Dendritic cell treated with granulocyte-macrophage colony-stimulating factor and Interleukin-4, amounts not matched to agents 40 ng/mL and 50 ng/mL, for 4 days (primary cell): ENCODE measurements around the gene ARL4C.

Experiments
- H3K27ac Mint-ChIP-seq: one replicate; pipeline ENCODE4 v1.8.0; 2022; ENCODE audit warnings: mild to moderate bottlenecking, mixed read lengths
- H3K27me3 Mint-ChIP-seq: one replicate; pipeline ENCODE4 v1.8.0; 2022; ENCODE audit warnings: mild to moderate bottlenecking, mixed read lengths
- H3K36me3 Mint-ChIP-seq: one replicate; pipeline ENCODE4 v1.8.0; 2022; ENCODE audit warnings: low read depth, mixed read lengths
- H3K4me1 Mint-ChIP-seq: one replicate; pipeline ENCODE4 v1.8.0; 2022; ENCODE audit warnings: low read depth, mixed read lengths
- H3K4me3 Mint-ChIP-seq: one replicate; pipeline ENCODE4 v1.8.0; 2022; ENCODE audit warnings: mild to moderate bottlenecking, moderate library complexity, mixed read lengths
- H3K9me3 Mint-ChIP-seq: one replicate; pipeline ENCODE4 v1.8.0; 2022; ENCODE audit warnings: mixed read lengths
- intact Hi-C: fragments of 100-400 bp; cut with micrococcal nuclease; formaldehyde crosslinking; loops from one replicate; pipeline ENCODE4 v1.15.0; 2022

Gene ARL4C

DNA sequence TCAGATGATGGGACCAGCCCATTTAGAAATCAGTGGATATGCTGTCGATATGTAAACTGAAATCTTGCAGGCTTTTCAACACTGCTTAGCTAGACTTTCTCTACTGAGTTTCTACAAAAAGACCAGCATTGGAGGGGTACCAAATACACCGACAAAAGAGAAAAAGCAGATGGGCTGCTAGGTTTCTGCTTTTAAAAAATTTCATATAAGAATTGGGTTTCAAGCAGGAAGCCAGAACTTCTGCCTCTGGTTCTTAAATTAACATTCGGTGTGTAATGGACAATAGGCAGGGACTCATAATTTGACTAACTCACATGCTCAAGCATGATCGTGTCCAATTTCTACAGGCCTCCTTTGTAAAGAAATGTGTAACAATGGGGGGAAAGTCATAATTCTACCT, 3.1 kb downstream of the ARL4C start:
- Mint-ChIP-seq H3K4me3 (peak overlapping the region; percentile 99), H3K9me3 (no peaks in the 10 kb centered on the region), H3K27me3 (peaks cover 11% of the 10 kb centered on the region), H3K4me1 (peaks cover 44% of the 10 kb centered on the region), H3K27ac (peak overlapping the region; percentile 99), H3K36me3 (peaks cover 77% of the 10 kb centered on the region)
- intact Hi-C loops, result loop anchor here (1.0 to 5.0 kb wide), 4 partner anchors 47 to 204 kb away; no protein-coding TSS in a partner anchor

DNA sequence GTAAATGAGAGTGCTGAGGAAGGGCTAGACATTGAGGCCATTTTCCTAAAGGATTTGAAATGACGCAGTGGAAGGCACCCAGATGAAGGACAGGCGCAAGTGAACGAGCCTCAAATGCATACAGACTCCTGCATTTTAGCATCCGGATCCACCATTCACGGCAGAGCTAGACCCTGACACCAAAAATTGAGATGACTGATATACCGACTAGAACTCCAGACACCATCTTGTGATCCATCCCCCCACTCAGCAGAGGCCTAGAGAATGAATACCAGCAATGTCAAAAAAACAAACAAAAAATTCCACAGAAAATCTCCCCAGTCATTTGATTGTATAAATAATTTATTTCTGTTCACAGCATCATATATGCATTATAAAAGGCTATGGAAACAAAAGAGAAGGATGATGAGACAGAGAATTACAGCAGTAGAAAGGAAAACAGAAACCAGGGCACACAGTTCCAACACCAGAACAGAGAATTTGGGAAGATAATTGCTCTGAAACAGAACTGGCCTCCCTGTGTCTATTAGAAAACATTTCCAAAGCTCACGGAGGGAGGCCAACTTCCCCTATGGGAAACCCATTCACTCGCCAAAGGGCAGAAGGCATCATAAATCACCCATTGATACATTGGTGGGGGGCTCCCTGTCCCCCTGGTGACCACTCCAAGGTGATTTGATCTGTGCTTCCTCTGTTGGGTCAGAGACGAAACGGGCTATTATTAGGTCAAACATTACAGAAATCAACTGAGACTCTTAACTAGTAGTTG, 4.0 kb downstream of the ARL4C start:
- intact Hi-C loops, result loop anchor here (5.0 kb wide), 2 partner anchors 66 to 186 kb away; no protein-coding TSS in a partner anchor
- peaks cover 48% of the 10 kb centered on the region for H3K4me1 Mint-ChIP-seq

DNA sequence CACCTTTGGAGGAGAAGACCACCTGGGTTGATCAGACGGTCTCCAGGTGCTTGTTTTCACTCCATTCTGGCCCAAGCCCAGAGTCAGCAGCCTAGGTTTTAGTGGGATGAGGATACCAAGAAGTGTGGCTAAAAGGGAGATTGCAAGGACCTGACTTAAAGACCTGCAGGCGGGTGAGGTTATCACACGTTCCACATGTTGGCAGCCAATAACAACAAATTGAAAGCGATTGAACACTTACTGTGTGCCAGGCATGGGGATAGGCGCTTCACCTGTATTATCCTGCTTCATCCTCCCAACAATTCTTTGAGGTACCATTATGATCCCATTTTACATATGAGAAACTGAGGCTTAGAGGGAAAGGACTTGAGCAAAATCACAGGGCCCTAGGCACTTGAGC, 5.0 kb downstream of the ARL4C start:
- H3K4me3 Mint-ChIP-seq, result peak overlapping the region; percentile 64
- H3K36me3 Mint-ChIP-seq, result peaks cover 96% of the 10 kb centered on the region
- H3K4me1 Mint-ChIP-seq, result peaks cover 55% of the 10 kb centered on the region
- peak overlapping the region; percentile 99 for H3K27ac Mint-ChIP-seq
- H3K27me3 Mint-ChIP-seq, result peaks cover 5% of the 10 kb centered on the region
- intact Hi-C loops, result loop anchor here (5.0 kb wide), 2 partner anchors 65 to 185 kb away; no protein-coding TSS in a partner anchor
- H3K9me3 Mint-ChIP-seq, result no peaks in the 10 kb centered on the region

More for the DNA sequence above, 4.0 kb downstream of the ARL4C start:
- H3K9me3 Mint-ChIP-seq, result no peaks in the 10 kb centered on the region
- peak overlapping the region; percentile 99 for H3K27ac Mint-ChIP-seq
- H3K36me3 Mint-ChIP-seq, result peaks cover 86% of the 10 kb centered on the region
- H3K27me3 Mint-ChIP-seq, result peaks cover 7% of the 10 kb centered on the region
- H3K4me3 Mint-ChIP-seq, result peak overlapping the region; percentile 99

DNA sequence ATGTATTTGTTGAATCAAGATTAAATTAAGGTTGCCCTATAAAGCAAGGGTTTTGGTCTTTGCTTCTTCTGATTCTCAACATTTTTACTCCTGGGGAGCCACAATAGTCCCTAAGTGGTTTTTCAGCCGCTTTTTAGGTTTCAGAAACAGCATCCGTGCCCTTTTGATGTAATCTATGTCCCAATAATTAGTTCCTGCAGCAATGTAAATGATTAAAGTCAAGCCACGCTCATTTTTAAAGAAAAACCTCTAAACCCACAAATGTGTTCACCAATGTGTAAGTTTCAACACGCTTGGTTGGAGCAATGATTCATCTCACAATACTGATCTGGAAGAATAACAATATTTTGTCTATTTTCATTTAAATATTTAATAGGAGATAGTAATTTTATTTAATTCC, 5.6 kb downstream of the ARL4C start:
- Mint-ChIP-seq H3K4me1 (peaks cover 55% of the 10 kb centered on the region), H3K4me3 (peak overlapping the region; percentile 59), H3K9me3 (no peaks in the 10 kb centered on the region), H3K27me3 (peaks cover 5% of the 10 kb centered on the region), H3K36me3 (peaks cover 96% of the 10 kb centered on the region), H3K27ac (peak overlapping the region; percentile 99)
- intact Hi-C loops, result loop anchor here (5.0 kb wide), 2 partner anchors 64 to 184 kb away; no protein-coding TSS in a partner anchor

DNA sequence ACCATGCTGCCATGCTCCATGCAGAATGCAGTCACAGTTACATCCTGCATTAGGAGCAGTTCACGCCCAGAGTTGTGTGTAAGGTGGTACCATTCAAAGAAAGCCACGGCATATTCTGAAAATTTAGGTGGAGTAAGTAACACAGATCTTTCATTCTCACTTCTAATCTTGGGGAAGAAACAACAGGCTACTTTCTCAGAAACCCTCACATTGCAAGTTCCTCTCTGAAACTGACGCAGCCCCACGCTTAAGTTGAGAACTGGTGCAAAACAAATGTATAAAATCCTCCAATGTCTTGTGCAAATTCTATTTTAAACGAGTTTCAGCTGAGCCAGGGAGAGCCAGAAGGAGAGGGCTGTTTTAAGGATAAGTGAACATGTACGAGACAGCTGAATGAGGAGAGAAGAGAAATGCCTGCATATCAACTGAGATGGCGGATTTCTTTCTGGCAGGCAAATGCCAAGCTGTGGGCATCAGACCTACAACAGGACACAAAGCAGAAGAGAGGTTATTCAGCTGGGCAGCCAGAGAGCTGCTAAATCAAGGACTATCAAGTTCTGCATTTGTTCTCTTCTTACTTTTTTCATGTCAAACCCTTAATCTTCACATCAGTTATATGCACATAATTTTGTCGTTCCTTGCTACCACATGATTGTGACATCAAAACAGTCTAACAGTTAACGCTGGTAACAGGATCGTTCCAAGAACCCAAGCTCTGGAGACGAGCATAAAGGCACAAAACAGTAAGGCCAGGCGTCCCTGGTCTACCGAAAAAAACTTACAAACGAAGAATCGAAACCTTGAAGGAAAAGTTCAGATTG, 6.4 kb downstream of the ARL4C start:
- H3K36me3 Mint-ChIP-seq, result peaks cover 94% of the 10 kb centered on the region
- peaks cover 2% of the 10 kb centered on the region for H3K27me3 Mint-ChIP-seq
- H3K4me3 Mint-ChIP-seq, result peak overlapping the region; percentile 68
- peaks cover 55% of the 10 kb centered on the region for H3K4me1 Mint-ChIP-seq
- peak overlapping the region; percentile 99 for H3K27ac Mint-ChIP-seq
- no peaks in the 10 kb centered on the region for H3K9me3 Mint-ChIP-seq
- intact Hi-C loops, result loop anchor here (5.0 kb wide), 2 partner anchors 63 to 183 kb away; no protein-coding TSS in a partner anchor

DNA sequence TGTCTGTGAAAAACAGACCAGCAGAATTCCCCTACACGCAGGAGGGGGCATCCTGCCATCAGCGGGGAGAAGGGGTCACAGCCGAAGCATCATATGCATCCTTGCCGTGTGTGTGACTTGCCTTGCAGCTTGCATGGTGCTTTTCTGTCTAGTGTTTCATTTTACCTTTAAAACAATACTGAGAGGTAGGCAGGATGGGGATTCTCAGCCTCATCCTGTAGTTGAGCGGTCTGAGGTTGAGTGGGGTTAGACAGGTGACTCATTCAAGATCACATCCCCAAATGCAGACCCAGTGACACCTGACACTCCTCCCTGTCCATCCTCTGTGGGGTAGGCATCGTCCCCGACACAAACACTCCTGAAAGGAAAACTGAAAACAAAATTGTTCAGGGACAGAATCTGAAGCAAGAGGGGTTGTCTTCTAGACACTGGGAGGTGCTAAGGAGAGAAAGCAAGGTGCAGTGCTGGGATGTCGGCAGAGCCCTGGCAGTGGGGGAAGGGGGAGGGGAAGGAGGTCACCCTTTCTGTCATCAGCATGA, 7.9 kb downstream of the ARL4C start:
- Mint-ChIP-seq H3K27me3 (no peaks in the 10 kb centered on the region), H3K9me3 (no peaks in the 10 kb centered on the region), H3K36me3 (peaks cover 91% of the 10 kb centered on the region), H3K27ac (peak overlapping the region; percentile 99), H3K4me3 (peak overlapping the region; percentile 23), H3K4me1 (peaks cover 68% of the 10 kb centered on the region)
- intact Hi-C loops, result no loop called here

- no peaks in the 10 kb centered on the region for H3K27me3 Mint-ChIP-seq
- peaks cover 73% of the 10 kb centered on the region for H3K4me1 Mint-ChIP-seq
- no peaks in the 10 kb centered on the region for H3K9me3 Mint-ChIP-seq
- intact Hi-C loops, result no loop called here
- H3K4me3 Mint-ChIP-seq, result no peak overlapping the region
- peaks cover 87% of the 10 kb centered on the region for H3K36me3 Mint-ChIP-seq
- peak overlapping the region; percentile 99 for H3K27ac Mint-ChIP-seq
These were observed 8.4 kb downstream of the ARL4C start for GRCh38 chr2:234488486-234488885.

DNA sequence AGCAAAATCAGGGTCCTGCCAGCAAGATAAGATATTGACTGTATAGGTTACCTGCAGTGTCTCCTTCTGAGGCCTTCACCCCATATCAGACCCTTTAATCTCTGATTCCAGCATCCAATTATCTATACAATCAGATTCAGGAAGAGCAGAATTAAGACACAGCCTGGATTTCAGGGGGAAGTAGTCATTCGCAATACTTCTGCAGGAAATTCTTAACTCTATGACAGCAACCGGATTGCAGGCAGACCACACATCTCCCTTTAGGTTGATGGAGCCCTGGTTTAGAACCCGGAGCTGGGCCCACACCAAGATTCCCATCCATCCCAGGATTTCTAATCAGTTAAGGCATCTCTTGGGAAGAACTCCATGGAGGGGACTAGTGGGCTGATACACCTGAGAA, 9.5 kb downstream of the ARL4C start:
- Mint-ChIP-seq H3K4me1 (peaks cover 66% of the 10 kb centered on the region), H3K36me3 (peaks cover 76% of the 10 kb centered on the region), H3K27ac (peak overlapping the region; percentile 99), H3K27me3 (no peaks in the 10 kb centered on the region), H3K9me3 (no peaks in the 10 kb centered on the region), H3K4me3 (no peak overlapping the region)
- intact Hi-C loops, result no loop called here

GRCh38 chr2:234483568-234484251, 13.2 kb downstream of the ARL4C start:
- peak overlapping the region; percentile 74 for H3K27ac Mint-ChIP-seq
- intact Hi-C loops, result no loop called here
- peaks cover 38% of the 10 kb centered on the region for H3K4me1 Mint-ChIP-seq
- no peak overlapping the region for H3K4me3 Mint-ChIP-seq
- peaks cover 39% of the 10 kb centered on the region for H3K36me3 Mint-ChIP-seq
- H3K27me3 Mint-ChIP-seq, result peaks cover 12% of the 10 kb centered on the region
- H3K9me3 Mint-ChIP-seq, result no peaks in the 10 kb centered on the region

GRCh38 chr2:234481301-234481700, 15.6 kb downstream of the ARL4C start:
- Mint-ChIP-seq H3K36me3 (peaks cover 17% of the 10 kb centered on the region), H3K27ac (no peak overlapping the region), H3K27me3 (peaks cover 12% of the 10 kb centered on the region), H3K9me3 (no peaks in the 10 kb centered on the region), H3K4me3 (no peak overlapping the region), H3K4me1 (peaks cover 20% of the 10 kb centered on the region)
- intact Hi-C loops, result no loop called here

DNA sequence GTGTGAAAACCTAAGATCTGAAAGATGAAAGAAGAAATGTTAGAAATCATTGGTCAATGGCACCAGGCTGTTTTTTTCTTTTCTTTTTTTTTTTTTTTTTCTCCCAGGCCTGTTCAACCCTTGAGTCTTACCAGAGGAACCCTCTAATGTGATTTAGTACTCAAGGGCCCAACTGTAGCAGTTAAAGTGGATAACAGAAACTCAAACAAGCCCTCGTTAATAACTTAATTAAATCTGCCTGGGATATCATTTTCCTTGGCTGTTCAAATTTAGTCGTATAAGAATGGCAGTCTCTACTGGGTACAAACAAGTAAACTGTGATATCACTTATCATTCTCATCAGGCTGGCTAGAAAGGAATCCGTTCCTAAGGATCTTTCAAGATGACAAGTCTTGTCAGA, 16.5 kb downstream of the ARL4C start:
- Mint-ChIP-seq H3K4me3 (no peak overlapping the region), H3K27ac (no peak overlapping the region), H3K9me3 (no peaks in the 10 kb centered on the region), H3K36me3 (peaks cover 11% of the 10 kb centered on the region), H3K27me3 (peaks cover 15% of the 10 kb centered on the region), H3K4me1 (peaks cover 22% of the 10 kb centered on the region)
- intact Hi-C loops, result no loop called here

DNA sequence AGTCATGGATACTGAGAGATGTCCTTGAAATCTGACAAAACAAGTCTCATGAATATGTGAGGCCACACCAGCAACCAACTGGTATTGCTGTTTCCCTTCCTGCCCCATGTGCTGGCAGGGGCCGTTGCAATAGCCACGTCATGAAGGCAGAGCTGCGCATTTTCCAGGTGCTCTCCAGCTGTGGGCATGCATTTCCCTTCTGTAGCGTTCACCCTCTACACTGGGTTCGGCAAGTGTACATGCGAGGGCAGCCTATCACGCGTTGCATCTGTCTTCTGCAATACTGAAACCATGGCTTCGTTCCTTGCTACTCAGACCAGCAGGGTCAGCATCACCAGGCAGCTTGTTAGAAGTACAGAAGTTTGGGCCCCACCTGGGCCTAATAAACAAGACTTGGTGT, 17.4 kb downstream of the ARL4C start:
- peaks cover 15% of the 10 kb centered on the region for H3K27me3 Mint-ChIP-seq
- no peaks in the 10 kb centered on the region for H3K9me3 Mint-ChIP-seq
- peaks cover 2% of the 10 kb centered on the region for H3K36me3 Mint-ChIP-seq
- intact Hi-C loops, result no loop called here
- H3K27ac Mint-ChIP-seq, result no peak overlapping the region
- peaks cover 24% of the 10 kb centered on the region for H3K4me1 Mint-ChIP-seq
- H3K4me3 Mint-ChIP-seq, result no peak overlapping the region

DNA sequence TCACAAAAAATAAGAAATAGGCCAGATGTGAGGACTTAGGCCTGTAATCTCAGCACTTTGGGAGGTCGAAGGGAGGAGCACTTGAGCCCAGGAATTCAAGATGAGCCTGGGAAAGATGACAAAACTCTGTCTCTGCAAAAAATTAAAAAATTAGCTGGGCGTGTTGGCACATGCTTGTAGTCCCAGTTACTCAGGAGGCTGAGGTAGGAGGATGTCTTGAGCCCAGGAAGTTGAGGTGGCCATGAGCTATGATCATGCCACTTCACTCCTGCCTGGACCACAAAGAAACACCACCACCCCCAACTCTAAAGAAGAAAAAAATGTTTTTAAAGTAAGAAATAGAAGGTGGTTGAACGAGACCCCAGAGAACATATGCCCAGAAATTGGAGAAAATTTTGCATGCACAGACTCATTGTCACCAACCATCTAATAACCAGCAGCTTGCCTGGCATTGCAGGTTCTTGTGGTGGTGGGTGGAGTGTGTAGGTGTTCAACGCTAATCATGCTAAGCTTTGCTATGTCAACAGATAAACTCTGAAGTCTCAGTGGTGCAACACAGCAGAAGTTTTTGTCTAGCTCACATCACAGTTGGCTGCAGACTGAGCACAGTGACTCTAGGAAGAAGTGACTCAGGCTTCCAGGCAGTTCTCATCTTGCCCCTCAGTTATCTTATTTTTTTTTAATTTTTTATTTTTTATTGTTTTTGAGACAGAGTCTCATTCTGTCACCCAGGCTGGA, 18.6 kb downstream of the ARL4C start:
- peaks cover 17% of the 10 kb centered on the region for H3K27me3 Mint-ChIP-seq
- no peak overlapping the region for H3K4me3 Mint-ChIP-seq
- H3K36me3 Mint-ChIP-seq, result no peaks in the 10 kb centered on the region
- peaks cover 13% of the 10 kb centered on the region for H3K4me1 Mint-ChIP-seq
- intact Hi-C loops, result no loop called here
- peaks cover 8% of the 10 kb centered on the region for H3K9me3 Mint-ChIP-seq
- no peak overlapping the region for H3K27ac Mint-ChIP-seq
